DND-41 (cell line): ENCODE results near the gene DEPP1.
A peak's percentile ranks its signal among the peaks of the same experiment; 100 is the strongest.

ENCODE experiments used
- ATAC-seq: fragments of 200-7000 bp; cut with Tn5 transposase; 3 replicates; pipeline ENCODE4 v1.9.1; 2021; ENCODE audit warnings: low read depth; ENCODE audit not compliant: insufficient read depth
- DNase-seq: peaks from one replicate; pipeline ENCODE4 v3.0.0-alpha.2; 2020
- H2AFZ ChIP-seq: 2 replicates; pipeline ENCODE4 v1.6.0; 2012; ENCODE audit warnings: low read depth, low read length
- H3K27ac ChIP-seq: 2 replicates; pipeline ENCODE4 v1.5.1; 2012; ENCODE audit warnings: low read length, inconsistent platforms
- H3K27me3 ChIP-seq: fragments of 200-600 bp; sonication (generic); 2 replicates; pipeline ENCODE4 v1.6.0; 2012; ENCODE audit warnings: low read length, mild to moderate bottlenecking, inconsistent platforms; ENCODE audit not compliant: insufficient read depth, poor library complexity
- H3K36me3 ChIP-seq: 2 replicates; pipeline ENCODE4 v1.5.1; 2012; ENCODE audit warnings: low read length, inconsistent platforms; ENCODE audit not compliant: insufficient read depth
- H3K4me1 ChIP-seq: 2 replicates; pipeline ENCODE4 v1.5.1; 2012; ENCODE audit warnings: mild to moderate bottlenecking, low read length; ENCODE audit not compliant: insufficient read depth
- H3K4me2 ChIP-seq: 2 replicates; pipeline ENCODE4 v1.6.0; 2012; ENCODE audit warnings: mild to moderate bottlenecking, moderate library complexity, low read length, inconsistent platforms; ENCODE audit not compliant: insufficient read depth
- H3K4me3 ChIP-seq, 2 experiments: fragments of 200-600 bp in 1 of 2; shearing (Covaris generic) in 1 of 2; 2 replicates each; pipeline ENCODE4 v1.5.1; 2012 to 2016; ENCODE audit warnings: inconsistent platforms in 2 of 2, low read length in 2 of 2, mild to moderate bottlenecking in 2 of 2, low read depth in 1 of 2, moderate library complexity in 1 of 2
- H3K79me2 ChIP-seq: 2 replicates; pipeline ENCODE4 v1.6.0; 2012; ENCODE audit warnings: low read length, inconsistent platforms; ENCODE audit not compliant: insufficient read depth
- H3K9ac ChIP-seq: 2 replicates; pipeline ENCODE4 v1.6.0; 2012; ENCODE audit warnings: low read depth, mild to moderate bottlenecking, inconsistent platforms, low read length, moderate library complexity
- H3K9me3 ChIP-seq: 2 replicates; pipeline ENCODE4 v1.5.1; 2012; ENCODE audit warnings: low read length, moderate library complexity, mild to moderate bottlenecking, inconsistent platforms; ENCODE audit not compliant: insufficient read depth, severe bottlenecking
- H4K20me1 ChIP-seq: 2 replicates; pipeline ENCODE4 v1.6.0; 2012; ENCODE audit warnings: low read length; ENCODE audit not compliant: insufficient read depth
- CTCF ChIP-seq: IDR thresholded peaks from 2 replicates; pipeline ENCODE4 v1.5.1; 2012; ENCODE audit warnings: borderline replicate concordance, low read length, moderate library complexity, mild to moderate bottlenecking; ENCODE audit not compliant: poor library complexity, severe bottlenecking; ENCODE audit errors: extremely low read depth
- EZH2 ChIP-seq: IDR thresholded peaks from 3 replicates; pipeline ENCODE4 v1.6.1; 2012; ENCODE audit warnings: borderline replicate concordance, low read depth, mild to moderate bottlenecking, moderate library complexity, low read length, inconsistent platforms; ENCODE audit not compliant: severe bottlenecking

DEPP1 gene

DNA sequence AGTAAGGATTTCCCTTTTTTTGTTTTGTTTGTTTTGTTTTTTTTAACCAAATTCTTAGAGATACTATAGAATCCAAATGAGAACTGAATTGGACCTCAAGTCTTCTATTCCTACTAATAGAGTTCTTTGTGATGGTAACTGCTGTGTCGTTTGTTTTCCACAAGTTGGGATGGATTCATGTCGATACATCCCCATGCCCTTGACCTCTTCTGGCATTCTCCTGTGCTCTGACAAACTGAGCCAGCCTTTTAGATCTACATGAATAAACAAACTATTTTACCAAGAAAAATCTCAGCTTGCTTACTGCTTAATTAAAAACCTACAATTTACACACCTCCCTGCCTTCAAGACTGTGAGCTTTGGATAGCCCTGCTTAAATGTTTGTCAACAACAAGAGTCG lies 26.1 kb upstream of the DEPP1 start:
- H3K4me2 ChIP-seq: no peak overlapping the region
- H2AFZ ChIP-seq: no peak overlapping the region
- no peaks in the 10 kb centered on the region for H3K9me3 ChIP-seq
- no peak overlapping the region for H3K4me3 ChIP-seq
- ATAC-seq (no peak), DNase-seq (no peak)
- H3K27me3 ChIP-seq: no peaks in the 10 kb centered on the region
- peaks cover 37% of the 10 kb centered on the region for H3K4me1 ChIP-seq
- peaks cover 62% of the 10 kb centered on the region for H3K79me2 ChIP-seq
- no peak overlapping the region for H3K27ac ChIP-seq
- H4K20me1 ChIP-seq: peaks cover 55% of the 10 kb centered on the region
- no peak for TF ChIP-seq CTCF
- TF ChIP-seq EZH2: no peak
- peaks cover 34% of the 10 kb centered on the region for H3K36me3 ChIP-seq
- H3K9ac ChIP-seq: no peak overlapping the region

GRCh38 chr10:45003432-45004000 lies 24.9 kb upstream of the DEPP1 start:
- Histone ChIP-seq H3K79me2 (peaks cover 67% of the 10 kb centered on the region), H3K4me1 (peaks cover 46% of the 10 kb centered on the region), H3K9ac (no peak overlapping the region), H4K20me1 (peaks cover 55% of the 10 kb centered on the region), H3K4me3 (no peak overlapping the region), H2AFZ (no peak overlapping the region), H3K36me3 (peaks cover 34% of the 10 kb centered on the region), H3K9me3 (no peaks in the 10 kb centered on the region), H3K4me2 (peak overlapping the region; percentile 25; the same call in 1 of the 2 replicates), H3K27ac (no peak overlapping the region), H3K27me3 (no peaks in the 10 kb centered on the region)
- TF ChIP-seq EZH2: no peak
- no peak for TF ChIP-seq CTCF
- no peak for DNase-seq
- ATAC-seq: no peak

DNA sequence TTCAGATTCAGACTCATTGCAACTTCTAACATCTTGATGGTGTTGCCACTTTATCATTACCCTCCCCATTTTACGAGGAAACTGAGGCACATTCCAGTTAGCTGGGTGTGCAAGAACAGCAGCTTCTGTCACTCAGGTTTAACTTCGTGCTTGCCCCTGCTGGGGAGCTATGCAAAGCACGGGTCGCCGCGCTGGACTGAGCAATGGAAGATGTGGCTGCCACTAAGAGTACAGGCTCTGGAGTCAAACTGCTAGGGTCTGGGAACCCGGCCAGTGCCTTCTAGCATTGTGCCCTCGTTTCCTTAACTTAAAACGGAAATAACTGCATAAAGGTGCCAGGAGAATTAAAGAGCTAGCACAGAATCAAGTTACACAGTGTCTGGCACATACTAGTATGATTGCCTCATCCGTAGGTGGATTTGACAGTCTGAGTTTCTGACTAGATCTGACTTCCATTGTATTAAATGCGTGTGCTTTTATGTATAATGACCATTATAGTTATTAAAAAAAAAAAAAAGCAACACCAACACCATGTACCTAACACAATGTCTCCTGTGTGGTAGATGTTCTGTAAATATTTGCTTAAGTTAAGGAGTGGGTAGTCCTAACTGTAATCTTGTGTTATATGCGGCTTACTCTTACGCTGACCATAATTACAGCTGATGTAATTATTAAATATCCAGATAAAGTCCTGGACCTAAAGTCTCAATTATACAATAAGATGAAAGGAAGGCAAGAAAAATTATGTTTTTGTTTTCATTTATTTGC lies 23.0 kb upstream of the DEPP1 start:
- Histone ChIP-seq H3K27ac (peak overlapping the region; percentile 96), H2AFZ (peak overlapping the region; percentile 64), H3K9ac (peak overlapping the region; percentile 83), H3K4me1 (peaks cover 61% of the 10 kb centered on the region), H3K9me3 (no peaks in the 10 kb centered on the region), H4K20me1 (peaks cover 52% of the 10 kb centered on the region), H3K4me3 (peak overlapping the region; percentile 79 to 98), H3K36me3 (peaks cover 34% of the 10 kb centered on the region), H3K27me3 (no peaks in the 10 kb centered on the region), H3K4me2 (peak overlapping the region; percentile 82), H3K79me2 (peaks cover 67% of the 10 kb centered on the region)
- ATAC-seq: peak; percentile 59
- TF ChIP-seq CTCF (peak; percentile 43), EZH2 (no peak)
- DNase-seq: peak; percentile 69
